COR-L47 (cell line): Measurements from ENCODE around the gene TCF7.
"Not testable (repeated sequence)": the region's sequence is repeated elsewhere in the genome, so short reads cannot be mapped to it uniquely, and the experiment has no call there.

Source experiments
- DNase-seq: peaks from one replicate; lab custom pipeline; 2025; lab: John Stamatoyannopoulos, UW

Gene TCF7

GRCh38 chr5:134145041-134145757, 30.7 kb downstream of the TCF7 start:
- no peak for DNase-seq

DNA sequence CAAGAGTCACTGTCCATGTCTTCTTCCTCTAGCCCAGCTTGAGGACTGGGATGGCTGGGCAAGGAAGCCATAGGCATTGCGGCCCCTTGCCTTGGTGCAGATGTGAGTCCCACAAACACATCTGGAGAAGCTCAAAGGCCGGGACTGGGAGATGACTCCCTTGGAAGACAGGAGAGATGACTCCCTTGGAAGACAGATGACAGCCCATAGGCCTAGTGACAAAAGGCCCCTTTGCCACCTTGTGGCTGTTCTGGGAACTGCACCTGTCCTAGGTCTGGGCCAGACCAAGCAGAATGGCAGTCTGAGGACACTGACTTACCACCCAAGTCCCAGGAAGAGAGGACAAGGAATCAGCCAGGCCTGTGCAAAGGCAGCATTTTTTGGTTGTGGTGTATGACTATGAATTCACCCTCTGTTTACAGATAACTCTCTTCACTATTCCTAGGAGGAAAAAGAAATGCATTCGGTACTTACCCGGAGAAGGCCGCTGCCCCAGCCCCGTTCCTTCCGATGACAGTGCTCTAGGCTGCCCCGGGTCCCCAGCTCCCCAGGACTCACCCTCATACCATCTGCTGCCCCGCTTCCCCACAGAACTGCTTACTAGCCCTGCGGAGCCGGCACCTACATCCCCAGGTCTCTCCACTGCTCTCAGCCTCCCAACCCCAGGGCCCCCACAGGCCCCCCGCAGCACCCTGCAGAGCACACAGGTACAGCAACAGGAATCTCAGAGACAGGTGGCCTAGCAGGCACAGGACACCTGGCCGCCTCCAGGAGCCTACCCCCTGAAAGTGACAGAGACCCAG, 31.5 kb downstream of the TCF7 start:
- DNase-seq: peak; percentile 41

DNA sequence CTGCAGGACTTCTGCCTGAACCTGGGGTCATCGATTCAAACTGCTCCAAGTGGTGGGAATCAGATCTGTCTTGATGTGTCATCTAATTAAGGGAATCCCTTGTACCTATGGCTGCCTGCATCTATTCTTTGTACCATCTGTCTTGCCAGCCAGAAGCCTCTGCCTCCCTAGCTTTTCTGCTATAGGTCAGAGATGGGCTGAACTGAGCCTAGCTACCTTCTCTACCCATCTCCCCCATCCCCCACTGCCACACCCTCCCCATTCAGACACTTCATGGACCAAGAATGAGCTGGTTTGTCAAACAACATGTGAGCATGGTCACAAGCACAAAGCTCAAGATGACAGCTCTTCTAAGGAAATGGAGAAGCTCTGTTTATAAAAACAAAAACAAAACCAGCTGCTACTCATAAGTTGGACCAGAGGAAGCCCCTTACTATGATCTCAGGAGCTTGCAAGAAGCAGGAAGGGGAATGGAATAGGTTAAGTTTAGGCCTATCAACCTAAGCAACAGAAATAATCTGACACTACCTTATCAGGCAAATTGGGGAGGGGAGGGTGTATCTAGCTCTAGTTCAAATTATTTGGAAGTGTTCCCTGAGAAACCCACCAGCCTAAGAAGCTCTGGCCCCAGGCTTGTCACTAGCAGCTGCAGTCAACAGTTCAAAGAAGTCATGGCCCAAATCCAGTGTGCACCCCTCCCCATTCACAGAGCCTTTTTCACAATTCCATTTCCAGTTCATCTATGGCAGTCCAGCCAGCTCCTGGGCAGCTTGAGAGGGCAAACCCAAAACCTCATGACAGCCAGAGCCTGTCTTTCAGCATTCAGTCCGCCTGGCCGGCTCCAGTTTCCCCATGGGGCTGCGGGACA, 32.4 kb downstream of the TCF7 start:
- DNase-seq: no peak

DNA sequence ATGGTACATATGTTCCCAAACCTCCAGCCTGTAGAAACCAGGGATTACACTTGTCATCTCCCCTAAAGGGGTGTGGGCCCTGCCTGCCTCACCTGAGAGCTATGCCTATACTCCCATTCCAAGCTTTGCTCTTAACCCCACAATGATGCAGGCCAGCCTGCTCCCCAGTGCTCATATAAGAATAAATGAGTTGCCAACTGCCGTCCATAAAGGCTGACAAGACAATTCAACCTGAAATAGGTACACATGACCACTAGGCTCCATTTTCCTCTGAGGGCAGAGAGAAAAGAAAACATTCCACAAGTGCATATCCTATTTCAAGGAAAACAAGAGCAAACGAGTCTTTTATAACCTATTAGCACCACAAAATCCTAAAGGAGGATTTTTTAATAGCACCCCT, 33.8 kb downstream of the TCF7 start:
- DNase-seq: no peak

DNA sequence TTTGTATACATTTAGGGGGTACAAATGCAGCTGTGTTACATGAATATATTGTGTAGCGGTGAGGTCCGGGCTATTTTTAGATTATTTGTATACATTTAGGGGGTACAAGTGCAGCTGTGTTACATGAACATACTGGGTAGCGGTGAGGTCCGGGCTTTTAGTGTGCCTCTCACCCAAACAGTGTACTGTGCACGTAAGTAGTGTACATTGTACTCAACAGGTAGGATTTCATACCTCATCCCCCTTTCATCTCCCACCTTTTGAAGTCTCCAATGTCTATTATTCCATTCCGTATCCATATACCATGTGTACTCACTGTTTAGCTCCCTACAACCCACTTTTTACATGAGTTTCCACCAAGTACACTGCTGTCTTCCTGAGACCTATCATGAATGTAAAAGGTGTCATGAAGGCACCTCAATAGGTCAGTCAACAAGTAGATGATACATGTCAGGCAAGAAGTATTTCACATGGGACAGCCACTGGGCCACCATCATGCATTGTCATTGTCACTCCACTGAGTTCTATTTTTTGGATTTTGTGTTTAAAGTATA, 34.6 kb downstream of the TCF7 start:
- DNase-seq: no peak

DNA sequence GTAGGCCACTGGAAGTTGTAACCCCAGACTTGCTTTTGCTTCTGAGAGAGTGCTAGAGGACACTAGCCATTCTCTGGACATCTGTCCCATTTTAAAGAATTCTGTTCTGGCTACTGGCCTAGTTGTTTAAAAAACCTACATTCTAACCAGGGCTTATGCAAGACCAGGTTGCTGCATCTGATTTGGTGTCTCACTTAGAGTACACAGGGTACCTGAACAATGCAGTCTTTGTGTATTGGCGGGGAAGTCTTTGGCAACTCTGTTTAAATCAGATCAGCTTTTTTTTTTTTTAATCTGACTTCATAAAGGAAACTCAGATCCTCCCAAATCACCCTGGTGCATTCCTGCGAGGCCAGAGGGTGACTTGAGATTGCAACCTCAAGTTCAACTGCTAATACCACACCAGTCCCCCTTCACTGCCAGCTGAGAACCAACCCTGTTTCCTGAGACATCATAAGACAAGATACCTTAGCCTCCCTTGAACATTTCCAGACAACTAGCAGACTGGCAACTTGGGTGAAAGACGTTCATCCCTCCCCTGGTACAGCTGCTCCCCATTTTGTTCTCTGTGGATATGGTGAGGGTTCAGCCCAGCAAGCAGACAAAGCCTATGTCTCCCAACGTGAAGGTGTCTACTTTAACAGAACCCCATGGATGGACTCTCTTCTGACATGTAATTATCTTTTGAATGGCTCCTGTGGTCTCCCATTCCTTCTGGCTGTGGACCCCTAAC, 35.3 kb downstream of the TCF7 start:
- no peak for DNase-seq

DNA sequence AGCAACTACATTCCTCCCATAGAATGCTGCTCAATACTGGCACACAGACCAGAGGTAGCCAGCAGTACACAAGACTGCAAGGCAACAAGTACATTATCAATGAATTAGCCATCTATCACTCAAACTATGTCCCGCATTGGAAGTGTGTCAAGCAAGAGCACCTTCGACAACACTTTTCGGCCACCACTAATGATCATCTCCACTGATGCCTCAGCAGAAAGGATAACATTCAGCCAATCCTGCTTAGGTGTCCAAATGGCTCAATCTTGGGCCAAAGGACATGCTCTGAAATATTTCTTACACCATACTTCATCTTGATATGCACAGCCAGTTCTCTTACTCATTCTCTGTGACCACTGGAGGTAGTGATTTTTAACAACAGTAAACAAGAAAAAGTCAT, 37.2 kb downstream of the TCF7 start:
- DNase-seq: no peak

- not testable (repeated sequence) for DNase-seq
Measured at GRCh38 chr5:134152173-134152832, 37.8 kb downstream of the TCF7 start.

- DNase-seq: no peak
Measured at GRCh38 chr5:134153241-134153640, 38.8 kb downstream of the TCF7 start.

- no peak for DNase-seq
Measured at GRCh38 chr5:134153657-134154056, 39.2 kb downstream of the TCF7 start.

GRCh38 chr5:134161513-134162395, 47.3 kb downstream of the TCF7 start:
- no peak for DNase-seq

- DNase-seq: no peak
Measured at GRCh38 chr5:134162592-134162991, 48.1 kb downstream of the TCF7 start.

GRCh38 chr5:134171972-134172371, 57.5 kb downstream of the TCF7 start:
- DNase-seq: no peak

DNA sequence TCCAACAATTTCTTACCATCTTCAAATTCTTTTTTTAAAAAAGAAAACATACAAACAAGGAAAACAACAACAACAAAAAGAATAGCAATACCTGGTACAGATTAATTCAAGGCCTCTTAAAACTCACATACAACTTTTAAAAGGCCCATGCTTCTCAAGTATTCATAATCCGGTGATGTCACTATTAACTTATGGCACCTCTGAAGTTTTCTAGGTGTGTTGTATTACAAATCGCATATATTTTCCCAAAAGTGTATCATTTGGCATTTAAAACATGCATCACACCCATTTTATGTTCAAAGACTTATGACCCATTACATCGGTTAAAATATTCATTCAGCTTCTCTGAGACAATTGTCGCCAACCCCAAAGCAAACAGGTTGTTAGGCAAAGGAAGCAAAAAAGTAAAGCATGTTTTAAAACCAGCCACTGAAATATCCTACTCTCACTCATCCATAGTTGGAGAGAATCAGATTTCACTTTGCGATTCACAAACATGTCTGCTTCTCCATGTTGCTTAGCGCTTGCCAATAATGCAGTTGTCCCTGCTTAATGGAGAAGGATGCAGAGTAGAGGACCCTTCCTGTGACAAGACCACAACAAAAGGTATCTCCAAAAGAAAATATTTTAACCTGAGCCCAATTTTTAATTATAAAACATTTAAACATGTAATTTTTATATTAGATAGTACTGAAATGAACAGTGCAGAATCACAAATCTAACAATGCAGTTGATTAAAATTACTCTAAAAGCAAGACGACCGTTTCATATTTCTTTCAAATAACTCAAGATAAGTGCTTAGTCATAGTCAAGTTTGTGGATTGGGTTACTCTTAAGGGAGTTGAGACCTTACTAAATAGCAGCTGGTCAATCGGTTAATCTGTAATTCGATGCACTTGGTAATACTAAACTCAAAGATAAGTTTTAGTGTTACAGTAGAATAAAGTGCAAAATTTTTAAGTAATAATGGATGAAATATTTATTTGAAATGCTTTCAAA, 60.7 kb downstream of the TCF7 start:
- no peak for DNase-seq

DNA sequence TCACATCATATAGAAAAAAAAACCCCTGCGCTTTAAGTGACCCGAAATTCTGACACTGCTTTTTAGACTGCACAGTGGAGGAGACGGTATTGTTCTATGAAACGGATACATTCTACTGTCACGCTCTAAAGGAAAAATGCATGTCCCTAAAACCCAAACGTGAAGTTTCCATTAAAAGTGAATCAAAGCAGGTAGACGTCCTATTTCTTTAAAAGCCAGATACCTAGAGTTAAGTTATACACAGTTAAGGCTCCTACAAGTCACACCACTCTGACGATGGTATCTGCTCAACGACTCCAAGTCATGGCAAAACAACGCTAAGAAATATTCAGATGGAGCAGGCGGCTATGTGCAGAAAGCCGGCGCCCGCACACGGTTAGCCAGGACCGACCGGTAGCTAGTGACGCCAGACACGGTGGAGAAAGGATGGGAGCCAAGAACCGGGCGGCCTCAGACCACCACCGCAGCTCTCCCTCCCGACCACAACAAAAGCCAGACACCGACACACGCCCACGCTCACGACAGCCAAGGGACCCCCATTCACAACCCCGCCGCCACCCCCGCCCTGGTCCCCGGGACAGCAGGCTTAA, 61.5 kb downstream of the TCF7 start:
- no peak for DNase-seq

DNA sequence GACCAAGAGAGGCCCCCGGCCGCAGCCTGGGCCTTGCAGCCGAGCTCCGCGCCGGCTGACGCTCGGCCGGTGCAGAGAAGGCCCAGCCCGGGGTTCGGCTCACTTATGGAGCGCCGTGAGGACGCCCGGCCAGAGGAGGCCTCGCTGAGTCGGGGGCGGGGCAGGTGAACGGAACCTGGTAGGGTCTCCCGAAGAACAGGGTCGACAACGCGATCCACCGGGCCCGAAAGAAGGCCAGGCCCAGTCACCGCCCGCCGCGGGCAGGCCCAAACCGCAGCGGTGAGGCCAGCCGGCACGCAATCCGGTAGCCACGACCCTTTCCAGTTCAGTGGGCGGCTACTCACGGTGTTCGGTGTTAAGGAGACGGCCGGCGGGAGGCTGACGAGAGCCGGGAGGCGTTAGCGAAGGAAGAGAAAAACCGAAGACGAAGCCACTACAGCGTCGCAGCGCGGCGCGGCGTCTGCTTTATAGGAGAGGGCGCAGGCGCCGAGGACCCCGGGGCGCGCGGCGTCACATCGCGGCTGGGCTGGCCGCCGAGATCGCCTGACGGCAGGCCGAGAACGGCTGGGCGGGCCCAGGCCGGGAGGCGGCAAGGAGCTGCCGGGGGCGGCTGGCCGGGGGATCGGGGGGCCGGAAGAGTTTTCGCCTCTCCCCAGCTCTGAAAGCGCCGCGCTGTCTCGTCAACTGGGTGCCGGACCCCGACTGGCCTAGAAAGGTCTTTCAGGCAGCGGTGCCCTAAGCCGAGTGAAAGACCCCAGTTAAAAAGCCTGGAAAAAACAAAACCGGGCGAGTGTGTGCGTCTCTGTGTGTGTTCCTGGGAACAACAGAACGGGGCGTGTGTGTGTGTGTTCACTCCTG, 62.3 kb downstream of the TCF7 start, which contains the start of gene SKP1:
Gene SKP1, minus strand, starts transcription at position 440 of the 858 bp plus-strand sequence. CDS start 2,928 bp downstream, outside the sequence.
- DNase-seq: peak; percentile 74
